Measurements from ENCODE around the gene DNAAF5.
"Not testable (repeated sequence)": the region's sequence is repeated elsewhere in the genome, so short reads cannot be mapped to it uniquely, and the experiment has no call there.

Gene DNAAF5

GRCh38 chr7:748446-748845, 21.9 kb downstream of the DNAAF5 start:
- DNase-seq, result no peak

GRCh38 chr7:749140-749551, 22.6 kb downstream of the DNAAF5 start:
- DNase-seq, result no peak

- no peak for DNase-seq
Measured at GRCh38 chr7:750111-750905, 23.8 kb downstream of the DNAAF5 start.

GRCh38 chr7:751826-752225, 25.3 kb downstream of the DNAAF5 start:
- no peak for DNase-seq

GRCh38 chr7:752256-752655, 25.8 kb downstream of the DNAAF5 start:
- not testable (repeated sequence) for DNase-seq

- DNase-seq, result no peak
Measured at GRCh38 chr7:753190-753589, 26.7 kb downstream of the DNAAF5 start.

GRCh38 chr7:754531-755412, 28.3 kb downstream of the DNAAF5 start:
- DNase-seq, result no peak

- DNase-seq, result no peak
Measured at GRCh38 chr7:755413-755805, 28.9 kb downstream of the DNAAF5 start.

- DNase-seq, result no peak
Measured at GRCh38 chr7:756231-756927, 29.9 kb downstream of the DNAAF5 start.

GRCh38 chr7:756928-757560, 30.5 kb downstream of the DNAAF5 start:
- no peak for DNase-seq

- no peak for DNase-seq
Measured at GRCh38 chr7:757741-758163, 31.3 kb downstream of the DNAAF5 start.

GRCh38 chr7:759569-759968, 33.1 kb downstream of the DNAAF5 start:
- DNase-seq, result no peak

GRCh38 chr7:760006-760405, 33.5 kb downstream of the DNAAF5 start:
- DNase-seq, result no peak

- DNase-seq, result no peak
Measured at GRCh38 chr7:761101-761500, 34.6 kb downstream of the DNAAF5 start.

GRCh38 chr7:761631-762030, 35.1 kb downstream of the DNAAF5 start:
- no peak for DNase-seq

GRCh38 chr7:762885-763284, 36.4 kb downstream of the DNAAF5 start:
- DNase-seq, result no peak

- DNase-seq, result no peak
Measured at GRCh38 chr7:763762-764161, 37.3 kb downstream of the DNAAF5 start.

GRCh38 chr7:765383-765782, 38.9 kb downstream of the DNAAF5 start:
- no peak for DNase-seq

- no peak for DNase-seq
Measured at GRCh38 chr7:767580-767940, 41.1 kb downstream of the DNAAF5 start.

GRCh38 chr7:767941-768731, 41.6 kb downstream of the DNAAF5 start:
- DNase-seq, result no peak

GRCh38 chr7:768881-769504, 42.5 kb downstream of the DNAAF5 start:
- DNase-seq, result no peak

Data from fibroblast of skin of back (primary cell).